ENCODE data around the gene ADSL. TPM values are rescaled to one million over a fixed set of nuclear protein-coding genes. Genes with fewer than 3 reads are reported as not detected.

The ADSL gene
- polyA plus RNA-seq, 1 experiment: 115 TPM

GRCh38 chr22:40421941-40422340 is 75.6 kb downstream of the ADSL start:
- no peak for TF ChIP-seq CTCF (IDR thresholded peaks at IDR 0.05; ENCODE audit: insufficient read depth, low read depth, low read length)
- ChIA-PET POLR2A (no interaction called here), CTCF (no interaction called here)
- Histone ChIP-seq H3K36me3 (ENCODE audit: control insufficient read depth, insufficient read depth, low read length) (peaks cover 77% of the 10 kb centered on the region), H3K4me3 (ENCODE audit: low read depth, low read length) (no peak overlapping the region), H3K27me3 (ENCODE audit: control insufficient read depth, insufficient read depth, low read length) (no peaks in the 10 kb centered on the region)
- no peak for DNase-seq (ENCODE audit: low read depth)

GRCh38 chr22:40422558-40423309 is 76.4 kb downstream of the ADSL start:
- ChIA-PET POLR2A (no interaction called here), CTCF (no interaction called here)
- no peak for DNase-seq (ENCODE audit: low read depth)
- Histone ChIP-seq H3K27me3 (ENCODE audit: control insufficient read depth, insufficient read depth, low read length) (no peaks in the 10 kb centered on the region), H3K36me3 (ENCODE audit: control insufficient read depth, insufficient read depth, low read length) (peaks cover 72% of the 10 kb centered on the region), H3K4me3 (ENCODE audit: low read depth, low read length) (no peak overlapping the region)
- no peak for TF ChIP-seq CTCF (IDR thresholded peaks at IDR 0.05; ENCODE audit: insufficient read depth, low read depth, low read length)

- Histone ChIP-seq H3K36me3 (ENCODE audit: control insufficient read depth, insufficient read depth, low read length) (peaks cover 70% of the 10 kb centered on the region), H3K27me3 (ENCODE audit: control insufficient read depth, insufficient read depth, low read length) (no peaks in the 10 kb centered on the region), H3K4me3 (ENCODE audit: low read depth, low read length) (no peak overlapping the region)
- DNase-seq (ENCODE audit: low read depth): no peak
- no peak for TF ChIP-seq CTCF (IDR thresholded peaks at IDR 0.05; ENCODE audit: insufficient read depth, low read depth, low read length)
- POLR2A ChIA-PET: no interaction called here
- CTCF ChIA-PET: no interaction called here
Measured at GRCh38 chr22:40423310-40423688, 77.0 kb downstream of the ADSL start.

- no peak overlapping the region for H3K4me3 ChIP-seq (ENCODE audit: low read depth, low read length)
- ChIA-PET POLR2A (no interaction called here), CTCF (interaction anchor here (0.9 to 3.7 kb wide), 4 partner anchors 9 to 260 kb away, joined by 3 to 33 read pairs (median 3); no protein-coding TSS in a partner anchor)
- TF ChIP-seq CTCF (IDR thresholded peaks at IDR 0.05; ENCODE audit: insufficient read depth, low read depth, low read length): no peak
- H3K36me3 ChIP-seq (ENCODE audit: control insufficient read depth, insufficient read depth, low read length): peaks cover 69% of the 10 kb centered on the region
- no peak for DNase-seq (ENCODE audit: low read depth)
- no peaks in the 10 kb centered on the region for H3K27me3 ChIP-seq (ENCODE audit: control insufficient read depth, insufficient read depth, low read length)
Measured at GRCh38 chr22:40423882-40424640, 77.8 kb downstream of the ADSL start.

- no peak overlapping the region for H3K4me3 ChIP-seq (ENCODE audit: low read depth, low read length)
- no peak for DNase-seq (ENCODE audit: low read depth)
- TF ChIP-seq CTCF (IDR thresholded peaks at IDR 0.05; ENCODE audit: insufficient read depth, low read depth, low read length): no peak
- H3K27me3 ChIP-seq (ENCODE audit: control insufficient read depth, insufficient read depth, low read length): no peaks in the 10 kb centered on the region
- H3K36me3 ChIP-seq (ENCODE audit: control insufficient read depth, insufficient read depth, low read length): peaks cover 67% of the 10 kb centered on the region
- ChIA-PET CTCF (interaction anchor here (0.9 to 3.7 kb wide), 3 partner anchors 10 to 259 kb away, joined by 3 to 33 read pairs (median 3); no protein-coding TSS in a partner anchor), POLR2A (no interaction called here)
Measured at GRCh38 chr22:40425082-40425481, 78.8 kb downstream of the ADSL start.

Data from BJ (cell line).